SIG-M5 (cell line): ENCODE results near the gene PHKA1.
"Not testable (repeated sequence)": the region's sequence is repeated elsewhere in the genome, so short reads cannot be mapped to it uniquely, and the experiment has no call there.

Experiments
- DNase-seq: peaks from one replicate; lab custom pipeline; 2025; lab: John Stamatoyannopoulos, UW

Gene PHKA1

GRCh38 chrX:72713599-72714477, at the start of gene PHKA1:
TSS of gene PHKA1 (minus strand) at chrX:72714306. CDS start at chrX:72713880, 426 bp downstream.
- not testable (repeated sequence) for DNase-seq

- not testable (repeated sequence) for DNase-seq
These were observed 46.3 kb upstream of the PHKA1 start for GRCh38 chrX:72760454-72760853.

GRCh38 chrX:72748545-72748944, 34.4 kb upstream of the PHKA1 start:
- DNase-seq: not testable (repeated sequence)

- DNase-seq: not testable (repeated sequence)
These were observed 31.4 kb upstream of the PHKA1 start for GRCh38 chrX:72745546-72745945.

GRCh38 chrX:72735561-72735960, 21.5 kb upstream of the PHKA1 start:
- no peak for DNase-seq

GRCh38 chrX:72733636-72734035, 19.5 kb upstream of the PHKA1 start:
- not testable (repeated sequence) for DNase-seq

- DNase-seq: no peak
These were observed 13.7 kb upstream of the PHKA1 start for GRCh38 chrX:72727846-72728245.

GRCh38 chrX:72716766-72717165, 2.7 kb upstream of the PHKA1 start:
- no peak for DNase-seq

GRCh38 chrX:72715546-72715945, 1.4 kb upstream of the PHKA1 start:
- no peak for DNase-seq

- DNase-seq: no peak
These were observed 391 bp upstream of the PHKA1 start for GRCh38 chrX:72714478-72714916.

- no peak for DNase-seq
These were observed 976 bp downstream of the PHKA1 start for GRCh38 chrX:72713130-72713529.

GRCh38 chrX:72712094-72712755, 1.9 kb downstream of the PHKA1 start:
- DNase-seq: no peak

- no peak for DNase-seq
These were observed 8.3 kb downstream of the PHKA1 start for GRCh38 chrX:72705814-72706213.

GRCh38 chrX:72705111-72705510, 9.0 kb downstream of the PHKA1 start:
- no peak for DNase-seq

- no peak for DNase-seq
These were observed 19.9 kb downstream of the PHKA1 start for GRCh38 chrX:72694170-72694569.

- no peak for DNase-seq
These were observed 20.6 kb downstream of the PHKA1 start for GRCh38 chrX:72693477-72693876.

- no peak for DNase-seq
These were observed 26.7 kb downstream of the PHKA1 start for GRCh38 chrX:72687396-72687795.

- DNase-seq: no peak
These were observed 28.2 kb downstream of the PHKA1 start for GRCh38 chrX:72685810-72686456.

GRCh38 chrX:72685018-72685417, 29.1 kb downstream of the PHKA1 start:
- DNase-seq: no peak

- no peak for DNase-seq
These were observed 30.5 kb downstream of the PHKA1 start for GRCh38 chrX:72683631-72684030.

- DNase-seq: no peak
These were observed 37.6 kb downstream of the PHKA1 start for GRCh38 chrX:72676465-72676864.

GRCh38 chrX:72673951-72674350, 40.2 kb downstream of the PHKA1 start:
- not testable (repeated sequence) for DNase-seq

GRCh38 chrX:72669508-72669907, 44.6 kb downstream of the PHKA1 start:
- not testable (repeated sequence) for DNase-seq
